Measurements from ENCODE around the gene INPP5D. TPM values are rescaled to one million over a fixed set of nuclear protein-coding genes. Genes with fewer than 3 reads are reported as not detected.

Gene INPP5D
- total and polyA plus RNA-seq, 8 donors, result 3.7 to 564 (median 8.5) TPM

DNA sequence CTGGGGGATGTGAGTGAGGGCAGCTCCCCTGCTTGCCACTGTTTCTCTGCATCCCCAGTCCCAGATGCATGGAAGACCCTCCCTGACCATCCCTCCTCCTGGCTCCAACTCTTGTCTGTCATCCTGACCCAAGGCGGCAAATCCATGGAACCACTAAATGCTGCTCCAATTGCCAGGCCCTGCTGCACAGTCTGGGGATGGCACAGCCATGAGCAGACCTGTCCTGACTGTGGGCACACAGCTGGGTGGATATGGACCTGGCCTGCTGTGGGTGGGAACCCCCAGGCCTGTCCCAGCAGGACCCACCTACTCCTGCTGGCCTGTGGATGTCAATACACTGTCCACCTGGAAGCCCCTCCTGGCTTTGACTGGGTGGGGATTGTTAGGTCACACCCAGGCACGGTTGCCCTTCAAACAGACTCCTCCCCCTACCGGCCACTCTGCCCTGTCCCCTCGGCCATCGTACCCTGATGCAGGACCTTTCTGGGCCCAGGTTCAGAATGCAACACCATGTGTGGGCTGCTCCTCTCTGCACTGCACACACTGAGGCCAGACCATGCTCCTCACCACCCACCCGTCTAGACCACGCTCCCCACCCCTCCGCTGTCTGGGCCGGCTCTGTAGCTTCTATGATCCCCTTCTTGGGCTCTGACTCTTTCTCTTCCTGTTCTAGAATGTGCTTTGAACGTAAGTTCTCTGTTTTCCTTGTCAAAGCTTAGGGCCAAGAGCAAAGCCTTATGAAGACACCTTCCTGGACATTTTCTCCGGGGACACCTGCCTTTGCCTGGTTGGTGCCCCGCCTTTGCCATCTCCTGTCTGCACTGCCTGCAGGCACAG lies 57.9 kb downstream of the INPP5D start:
- 73 to 82% (median 80%) methylated on average over 12 of the region's 12 CpGs for WGBS, 5 donors
- no peak for DNase-seq
- H3K4me3 ChIP-seq, result no peak overlapping the region

DNA sequence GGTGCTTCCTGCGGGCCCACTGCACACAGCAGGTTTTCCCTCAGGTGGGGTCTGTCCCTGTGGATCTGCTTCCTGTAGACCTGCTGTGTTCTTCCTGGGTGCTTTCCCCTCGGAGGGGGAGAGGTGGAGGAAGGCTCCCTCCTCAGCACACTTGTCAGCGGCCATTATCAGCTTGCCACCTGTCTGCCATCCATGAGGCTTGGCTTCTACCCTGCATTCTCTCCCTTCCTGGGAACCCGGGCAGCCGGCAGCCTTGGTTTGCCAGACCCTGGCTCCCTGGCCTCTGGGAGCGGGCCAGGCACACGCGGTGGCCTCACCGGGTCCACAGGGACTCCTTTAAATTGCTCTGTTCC lies 58.5 kb downstream of the INPP5D start:
- intact Hi-C loops (cut with DNase I; ENCODE audit: low total_unique reads), result no loop called here
- Histone ChIP-seq H3K4me1 (peaks cover 0 to 5% (median 0%) of the 10 kb centered on the region in 4 donors), H3K9me3 (no peaks in the 10 kb centered on the region), H3K27me3 (no peaks in the 10 kb centered on the region), H3K4me3 (no peak overlapping the region), H3K36me3 (peaks cover 0 to 20% (median 7%) of the 10 kb centered on the region in 4 donors), H3K27ac (no peak overlapping the region)
- DNase-seq, result no peak
- TF ChIP-seq POLR2AphosphoS5 (IDR thresholded peaks at IDR 0.05) (no peak), EP300 (IDR thresholded peaks at IDR 0.05) (no peak), POLR2A (IDR thresholded peaks at IDR 0.05) (no peak)
- TF ChIP-seq, protein P1, sequence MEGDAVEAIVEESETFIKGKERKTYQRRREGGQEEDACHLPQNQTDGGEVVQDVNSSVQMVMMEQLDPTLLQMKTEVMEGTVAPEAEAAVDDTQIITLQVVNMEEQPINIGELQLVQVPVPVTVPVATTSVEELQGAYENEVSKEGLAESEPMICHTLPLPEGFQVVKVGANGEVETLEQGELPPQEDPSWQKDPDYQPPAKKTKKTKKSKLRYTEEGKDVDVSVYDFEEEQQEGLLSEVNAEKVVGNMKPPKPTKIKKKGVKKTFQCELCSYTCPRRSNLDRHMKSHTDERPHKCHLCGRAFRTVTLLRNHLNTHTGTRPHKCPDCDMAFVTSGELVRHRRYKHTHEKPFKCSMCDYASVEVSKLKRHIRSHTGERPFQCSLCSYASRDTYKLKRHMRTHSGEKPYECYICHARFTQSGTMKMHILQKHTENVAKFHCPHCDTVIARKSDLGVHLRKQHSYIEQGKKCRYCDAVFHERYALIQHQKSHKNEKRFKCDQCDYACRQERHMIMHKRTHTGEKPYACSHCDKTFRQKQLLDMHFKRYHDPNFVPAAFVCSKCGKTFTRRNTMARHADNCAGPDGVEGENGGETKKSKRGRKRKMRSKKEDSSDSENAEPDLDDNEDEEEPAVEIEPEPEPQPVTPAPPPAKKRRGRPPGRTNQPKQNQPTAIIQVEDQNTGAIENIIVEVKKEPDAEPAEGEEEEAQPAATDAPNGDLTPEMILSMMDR (IDR thresholded peaks at IDR 0.05), result no peak
- whole genome bisulfite sequencing, 5 donors, result 71 to 90% (median 82%) methylated on average over 9 of the region's 9 CpGs

More for the DNA sequence above, 57.9 kb downstream of the INPP5D start:
- TF ChIP-seq POLR2A (IDR thresholded peaks at IDR 0.05) (no peak), EP300 (IDR thresholded peaks at IDR 0.05) (no peak), POLR2AphosphoS5 (IDR thresholded peaks at IDR 0.05) (no peak)
- TF ChIP-seq, protein P1 (IDR thresholded peaks at IDR 0.05), result no peak
- peaks cover 0 to 14% (median 4%) of the 10 kb centered on the region in 4 donors for H3K36me3 ChIP-seq
- peaks cover 0 to 5% (median 0%) of the 10 kb centered on the region in 4 donors for H3K4me1 ChIP-seq
- no peaks in the 10 kb centered on the region for H3K9me3 ChIP-seq
- H3K27ac ChIP-seq, result no peak overlapping the region
- H3K27me3 ChIP-seq, result no peaks in the 10 kb centered on the region
- intact Hi-C loops (cut with DNase I; ENCODE audit: low total_unique reads), result no loop called here

DNA sequence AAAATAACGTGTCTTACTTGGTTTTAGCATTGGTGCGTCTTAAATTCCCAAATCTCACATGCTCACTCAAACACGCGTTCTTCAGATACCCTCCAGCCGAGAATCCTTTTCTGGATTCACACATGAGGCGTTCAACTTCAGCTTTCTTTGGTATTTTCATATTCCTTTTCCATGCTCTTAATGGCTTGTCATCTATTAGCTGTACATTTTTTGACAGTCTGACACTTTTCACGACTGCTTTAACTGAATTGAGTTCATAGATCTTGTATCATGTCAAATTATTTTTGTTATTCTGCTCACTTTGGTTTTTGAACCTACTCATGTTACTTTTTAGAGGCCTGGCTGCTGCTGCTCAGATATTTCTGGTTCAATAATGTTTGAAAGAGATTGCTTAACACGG lies 59.0 kb downstream of the INPP5D start:
- Histone ChIP-seq H3K27me3 (no peaks in the 10 kb centered on the region), H3K4me3 (no peak overlapping the region), H3K27ac (no peak overlapping the region), H3K4me1 (peaks cover 0 to 5% (median 0%) of the 10 kb centered on the region in 4 donors), H3K36me3 (peaks cover 0 to 25% (median 9%) of the 10 kb centered on the region in 4 donors), H3K9me3 (no peaks in the 10 kb centered on the region)
- TF ChIP-seq POLR2AphosphoS5 (IDR thresholded peaks at IDR 0.05) (no peak), POLR2A (IDR thresholded peaks at IDR 0.05) (no peak), EP300 (IDR thresholded peaks at IDR 0.05) (no peak)
- TF ChIP-seq, protein P1 (IDR thresholded peaks at IDR 0.05), result no peak
- 77 to 84% (median 84%) methylated on average over 8 of the region's 8 CpGs for WGBS, 5 donors
- DNase-seq, result no peak
- intact Hi-C loops (cut with DNase I; ENCODE audit: low total_unique reads), result no loop called here

DNA sequence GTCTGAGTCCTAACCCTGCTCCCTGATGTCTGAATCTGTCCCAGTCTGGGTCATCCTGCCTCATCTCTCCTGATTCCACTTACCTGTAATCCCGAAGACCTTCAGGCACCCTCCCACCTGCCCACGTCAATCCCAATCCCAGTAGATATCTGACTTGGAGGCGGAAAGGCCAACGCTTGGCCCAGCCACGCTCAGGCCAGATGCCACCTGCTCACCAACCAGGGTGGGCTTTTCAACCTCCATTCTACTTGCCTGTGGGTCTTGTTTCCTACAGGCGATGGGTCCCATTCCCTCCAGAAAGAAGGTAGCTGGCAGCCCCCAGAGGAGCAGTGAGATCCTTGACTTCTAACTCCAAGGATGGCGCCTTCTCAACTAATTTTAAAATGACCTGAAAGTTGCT lies 59.7 kb downstream of the INPP5D start:
- intact Hi-C loops (cut with DNase I; ENCODE audit: low total_unique reads), result no loop called here
- H3K27ac ChIP-seq, result no peak overlapping the region
- TF ChIP-seq EP300 (IDR thresholded peaks at IDR 0.05) (no peak), POLR2AphosphoS5 (IDR thresholded peaks at IDR 0.05) (no peak), POLR2A (IDR thresholded peaks at IDR 0.05) (no peak)
- TF ChIP-seq, protein P1 (IDR thresholded peaks at IDR 0.05), result no peak
- H3K27me3 ChIP-seq, result no peaks in the 10 kb centered on the region
- no peaks in the 10 kb centered on the region for H3K9me3 ChIP-seq
- H3K4me3 ChIP-seq, result no peak overlapping the region
- H3K36me3 ChIP-seq, result peaks cover 0 to 32% (median 9%) of the 10 kb centered on the region in 4 donors
- DNase-seq, result no peak
- WGBS, 5 donors, result 94 to 100% (median 98%) methylated on average over 7 of the region's 7 CpGs
- H3K4me1 ChIP-seq, result peaks cover 0 to 5% (median 0%) of the 10 kb centered on the region in 4 donors

All from stomach (tissue), 9 donors.